HepG2 (cell line): Measurements from ENCODE around the gene MOBP. TPM values are rescaled to one million over a fixed set of nuclear protein-coding genes. Genes with fewer than 3 reads are reported as not detected.

ENCODE experiments used
- CHCHD3 ChIP-seq: sonication (generic); formaldehyde crosslinking; IDR thresholded peaks from 2 replicates; pipeline ENCODE4 v1.8.0; 2022; ENCODE audit warnings: mild to moderate bottlenecking, missing genetic modification reagents, moderate library complexity
- FOXA3 ChIP-seq: IDR thresholded peaks from 2 replicates; pipeline ENCODE4 v1.6.1; 2016; ENCODE audit warnings: missing genetic modification reagents, missing compliant biosample characterization
- GZF1 ChIP-seq: sonication (generic); formaldehyde crosslinking; IDR thresholded peaks from 2 replicates; pipeline ENCODE4 v1.5.1; 2020; ENCODE audit warnings: mild to moderate bottlenecking, missing genetic modification reagents
- NFATC3 ChIP-seq: sonication (generic); formaldehyde crosslinking; IDR thresholded peaks from 2 replicates; pipeline ENCODE4 v1.5.1; 2020; ENCODE audit warnings: mild to moderate bottlenecking, missing genetic modification reagents
- SOX13 ChIP-seq, 3 experiments: fragments of 450-650 bp in 1 of 3; sonication (generic) in 1 of 3; formaldehyde crosslinking in 1 of 3; IDR thresholded peaks in 2 of 3; conservative IDR thresholded peaks in 1 of 3; 2 replicates each; pipeline versions ENCODE4 v1.5.0 to v1.6.1; 2016 to 2020; ENCODE audit warnings: antibody characterized with exemption in 1 of 3, mild to moderate bottlenecking in 1 of 3, missing compliant biosample characterization in 1 of 3, missing genetic modification reagents in 1 of 3, moderate library complexity in 1 of 3
- XBP1 ChIP-seq: sonication (generic); formaldehyde crosslinking; IDR thresholded peaks from 2 replicates; pipeline ENCODE4 v1.5.0; 2020; ENCODE audit warnings: missing genetic modification reagents
- ZNF468 ChIP-seq: sonication (generic); formaldehyde crosslinking; IDR thresholded peaks from 2 replicates; pipeline ENCODE4 v1.8.0; 2022; ENCODE audit warnings: mild to moderate bottlenecking, moderate library complexity, missing genetic modification reagents
- polyA plus RNA-seq, 8 experiments: library from polyadenylated mRNA; depleted of rRNA in 3 of 8; stranded (reverse) in 7 of 8; unstranded in 1 of 8; fragments of >200 nt; fragmentation: Illumina TruSeq in 4 of 8; extraction: Trizol in 4 of 8; gene quantifications; 2 replicates each; pipeline versions ENCODE4 v1.2.1 to v1.2.3, GENCODE V29; 2011 to 2016; ENCODE audit warnings: low read depth in 4 of 8, missing spikeins in 1 of 8, mixed read lengths in 1 of 8; ENCODE audit not compliant: insufficient read depth in 1 of 8
- total RNA-seq, 5 experiments: library from RNA; depleted of rRNA; stranded (reverse); fragments of >200 nt; fragmentation: Illumina TruSeq; extraction: Trizol; gene quantifications; 2 replicates each; pipeline ENCODE4 v1.2.3, GENCODE V29; 2016; ENCODE audit warnings: low read depth in 1 of 5
- TF ChIP-seq, protein P1 (sequence below): sonication (generic); formaldehyde crosslinking; IDR thresholded peaks from 2 replicates; pipeline ENCODE4 v1.4.0; 2020; ENCODE audit warnings: missing genetic modification reagents, borderline replicate concordance
- TF ChIP-seq, protein P2 (sequence below): sonication (generic); formaldehyde crosslinking; IDR thresholded peaks from 2 replicates; pipeline ENCODE4 v1.5.1; 2020; ENCODE audit warnings: missing genetic modification reagents, mild to moderate bottlenecking, borderline replicate concordance
- TF ChIP-seq, protein P3 (sequence below): sonication (generic); formaldehyde crosslinking; IDR thresholded peaks from 2 replicates; pipeline ENCODE4 v1.4.0; 2020; ENCODE audit warnings: missing genetic modification reagents

Gene MOBP
- total and polyA plus RNA-seq, 2 of the 13 experiments (the other 11 are each of a cell fraction or from before 2014, with no cell fraction given) = not detected

DNA sequence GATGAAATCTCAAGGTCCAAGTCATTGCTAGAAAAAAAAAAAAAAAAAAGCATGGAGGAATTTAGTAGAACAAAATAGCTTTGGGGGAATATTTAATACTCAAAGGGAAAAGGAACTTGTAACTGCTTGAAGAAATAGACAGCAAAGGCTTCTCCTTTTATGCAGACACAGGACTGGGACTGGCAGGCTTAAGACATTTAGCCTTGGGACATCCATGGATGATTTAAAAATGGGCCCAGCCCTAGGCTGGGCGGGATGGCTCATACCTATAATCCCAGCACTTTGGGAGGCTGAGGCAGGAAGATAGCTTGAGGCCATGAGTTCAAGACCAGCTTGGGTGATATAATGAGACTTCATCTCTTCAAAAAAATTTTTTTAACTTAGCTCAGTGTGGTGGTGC lies 41.2 kb upstream of the MOBP start (continued):
- TF ChIP-seq, protein P1, sequence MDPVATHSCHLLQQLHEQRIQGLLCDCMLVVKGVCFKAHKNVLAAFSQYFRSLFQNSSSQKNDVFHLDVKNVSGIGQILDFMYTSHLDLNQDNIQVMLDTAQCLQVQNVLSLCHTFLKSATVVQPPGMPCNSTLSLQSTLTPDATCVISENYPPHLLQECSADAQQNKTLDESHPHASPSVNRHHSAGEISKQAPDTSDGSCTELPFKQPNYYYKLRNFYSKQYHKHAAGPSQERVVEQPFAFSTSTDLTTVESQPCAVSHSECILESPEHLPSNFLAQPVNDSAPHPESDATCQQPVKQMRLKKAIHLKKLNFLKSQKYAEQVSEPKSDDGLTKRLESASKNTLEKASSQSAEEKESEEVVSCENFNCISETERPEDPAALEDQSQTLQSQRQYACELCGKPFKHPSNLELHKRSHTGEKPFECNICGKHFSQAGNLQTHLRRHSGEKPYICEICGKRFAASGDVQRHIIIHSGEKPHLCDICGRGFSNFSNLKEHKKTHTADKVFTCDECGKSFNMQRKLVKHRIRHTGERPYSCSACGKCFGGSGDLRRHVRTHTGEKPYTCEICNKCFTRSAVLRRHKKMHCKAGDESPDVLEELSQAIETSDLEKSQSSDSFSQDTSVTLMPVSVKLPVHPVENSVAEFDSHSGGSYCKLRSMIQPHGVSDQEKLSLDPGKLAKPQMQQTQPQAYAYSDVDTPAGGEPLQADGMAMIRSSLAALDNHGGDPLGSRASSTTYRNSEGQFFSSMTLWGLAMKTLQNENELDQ = no peak
- TF ChIP-seq, protein P2, sequence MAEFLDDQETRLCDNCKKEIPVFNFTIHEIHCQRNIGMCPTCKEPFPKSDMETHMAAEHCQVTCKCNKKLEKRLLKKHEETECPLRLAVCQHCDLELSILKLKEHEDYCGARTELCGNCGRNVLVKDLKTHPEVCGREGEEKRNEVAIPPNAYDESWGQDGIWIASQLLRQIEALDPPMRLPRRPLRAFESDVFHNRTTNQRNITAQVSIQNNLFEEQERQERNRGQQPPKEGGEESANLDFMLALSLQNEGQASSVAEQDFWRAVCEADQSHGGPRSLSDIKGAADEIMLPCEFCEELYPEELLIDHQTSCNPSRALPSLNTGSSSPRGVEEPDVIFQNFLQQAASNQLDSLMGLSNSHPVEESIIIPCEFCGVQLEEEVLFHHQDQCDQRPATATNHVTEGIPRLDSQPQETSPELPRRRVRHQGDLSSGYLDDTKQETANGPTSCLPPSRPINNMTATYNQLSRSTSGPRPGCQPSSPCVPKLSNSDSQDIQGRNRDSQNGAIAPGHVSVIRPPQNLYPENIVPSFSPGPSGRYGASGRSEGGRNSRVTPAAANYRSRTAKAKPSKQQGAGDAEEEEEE (CRISPR knock-in tag) = no peak
- TF ChIP-seq XBP1 (no peak), GZF1 (CRISPR knock-in tag) (no peak), SOX13 (IDR thresholded peaks at IDR 0.05) (no peak), SOX13 (CRISPR knock-in tag; conservative IDR thresholded peaks at IDR 0.05 in 1 of 2, IDR thresholded peaks at IDR 0.05 in 1 of 2) (no peak), CHCHD3 (CRISPR knock-in tag) (no peak), NFATC3 (CRISPR knock-in tag) (no peak), ZNF468 (CRISPR knock-in tag) (no peak), FOXA3 (CRISPR knock-in tag) (no peak)
- TF ChIP-seq, protein P3, sequence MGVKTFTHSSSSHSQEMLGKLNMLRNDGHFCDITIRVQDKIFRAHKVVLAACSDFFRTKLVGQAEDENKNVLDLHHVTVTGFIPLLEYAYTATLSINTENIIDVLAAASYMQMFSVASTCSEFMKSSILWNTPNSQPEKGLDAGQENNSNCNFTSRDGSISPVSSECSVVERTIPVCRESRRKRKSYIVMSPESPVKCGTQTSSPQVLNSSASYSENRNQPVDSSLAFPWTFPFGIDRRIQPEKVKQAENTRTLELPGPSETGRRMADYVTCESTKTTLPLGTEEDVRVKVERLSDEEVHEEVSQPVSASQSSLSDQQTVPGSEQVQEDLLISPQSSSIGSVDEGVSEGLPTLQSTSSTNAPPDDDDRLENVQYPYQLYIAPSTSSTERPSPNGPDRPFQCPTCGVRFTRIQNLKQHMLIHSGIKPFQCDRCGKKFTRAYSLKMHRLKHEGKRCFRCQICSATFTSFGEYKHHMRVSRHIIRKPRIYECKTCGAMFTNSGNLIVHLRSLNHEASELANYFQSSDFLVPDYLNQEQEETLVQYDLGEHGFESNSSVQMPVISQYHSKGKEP (CRISPR knock-in tag) = no peak
- TF ChIP-seq, all 625 proteins: peak for 0
